Measurements from ENCODE around the gene PRKAA1. TPM values are rescaled to one million over a fixed set of nuclear protein-coding genes. Genes with fewer than 3 reads are reported as not detected.

Gene PRKAA1
- total RNA-seq, 4 donors from 2014 or later: 82.7 to 132 (median 100) TPM

DNA sequence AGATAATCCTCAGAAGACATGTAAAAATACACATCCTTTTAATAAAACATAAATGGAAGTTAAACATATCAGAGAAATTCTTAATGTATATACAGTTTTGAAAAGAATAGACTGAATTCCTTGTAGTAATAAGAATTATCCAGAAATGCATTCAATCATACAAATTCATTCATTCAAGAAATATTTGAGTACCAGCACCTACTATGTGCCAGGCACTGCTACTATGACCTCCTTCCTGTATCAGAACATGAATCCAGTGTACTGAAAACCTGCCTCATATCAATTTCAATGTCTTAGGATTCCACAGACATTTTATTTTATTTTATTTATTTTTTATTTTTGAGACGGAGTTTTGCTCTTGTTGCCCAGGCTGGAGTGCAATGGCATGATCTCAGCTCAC, 13.3 kb downstream of the PRKAA1 start:
- Histone ChIP-seq H3K36me3 (no peaks in the 10 kb centered on the region), H3K27me3 (no peaks in the 10 kb centered on the region), H3K27ac (peak overlapping the region in 2 of 4 donors; percentile 1 to 75), H3K4me1 (peaks cover 0 to 28% (median 0%) of the 10 kb centered on the region in 4 donors), H3K4me3 (no peak overlapping the region), H3K9me3 (no peaks in the 10 kb centered on the region)
- no peak for TF ChIP-seq POLR2A (IDR thresholded peaks at IDR 0.05)
- TF ChIP-seq, protein P1, sequence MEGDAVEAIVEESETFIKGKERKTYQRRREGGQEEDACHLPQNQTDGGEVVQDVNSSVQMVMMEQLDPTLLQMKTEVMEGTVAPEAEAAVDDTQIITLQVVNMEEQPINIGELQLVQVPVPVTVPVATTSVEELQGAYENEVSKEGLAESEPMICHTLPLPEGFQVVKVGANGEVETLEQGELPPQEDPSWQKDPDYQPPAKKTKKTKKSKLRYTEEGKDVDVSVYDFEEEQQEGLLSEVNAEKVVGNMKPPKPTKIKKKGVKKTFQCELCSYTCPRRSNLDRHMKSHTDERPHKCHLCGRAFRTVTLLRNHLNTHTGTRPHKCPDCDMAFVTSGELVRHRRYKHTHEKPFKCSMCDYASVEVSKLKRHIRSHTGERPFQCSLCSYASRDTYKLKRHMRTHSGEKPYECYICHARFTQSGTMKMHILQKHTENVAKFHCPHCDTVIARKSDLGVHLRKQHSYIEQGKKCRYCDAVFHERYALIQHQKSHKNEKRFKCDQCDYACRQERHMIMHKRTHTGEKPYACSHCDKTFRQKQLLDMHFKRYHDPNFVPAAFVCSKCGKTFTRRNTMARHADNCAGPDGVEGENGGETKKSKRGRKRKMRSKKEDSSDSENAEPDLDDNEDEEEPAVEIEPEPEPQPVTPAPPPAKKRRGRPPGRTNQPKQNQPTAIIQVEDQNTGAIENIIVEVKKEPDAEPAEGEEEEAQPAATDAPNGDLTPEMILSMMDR (IDR thresholded peaks at IDR 0.05): no peak
- no peak for DNase-seq

DNA sequence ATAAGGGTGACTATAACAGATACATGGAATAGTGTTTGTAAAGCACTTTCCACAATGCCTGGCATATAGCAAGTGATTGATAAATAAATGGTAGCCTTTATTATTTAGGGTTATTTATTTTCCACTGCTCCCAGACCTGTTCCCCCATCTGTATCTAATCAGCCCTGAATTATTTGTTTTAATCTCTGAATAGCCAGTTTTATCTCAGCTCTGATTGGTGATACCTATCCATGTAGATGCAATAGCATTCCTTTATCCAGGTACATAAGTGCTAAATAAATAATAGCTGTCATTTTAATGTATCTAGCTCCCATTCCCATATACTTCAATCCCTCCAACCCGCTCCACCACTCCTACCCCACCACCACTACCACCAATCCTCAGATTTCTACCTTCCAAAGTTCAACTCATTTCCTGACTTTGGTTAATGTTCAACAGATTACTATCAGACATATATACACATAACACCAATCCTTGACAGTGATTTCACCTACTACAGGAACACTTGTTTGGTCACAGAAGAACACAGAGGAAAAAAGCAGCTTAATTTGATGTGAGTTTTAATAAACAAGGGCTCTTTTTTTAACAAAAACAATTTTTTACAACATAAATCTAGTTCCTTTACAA, 14.0 kb downstream of the PRKAA1 start:
- no peak for DNase-seq
- peak in 1 of 2 donors; percentile 50 for TF ChIP-seq POLR2A (IDR thresholded peaks at IDR 0.05)
- TF ChIP-seq, protein P1 (IDR thresholded peaks at IDR 0.05): no peak
- no peaks in the 10 kb centered on the region for H3K27me3 ChIP-seq
- H3K9me3 ChIP-seq: no peaks in the 10 kb centered on the region
- peaks cover 0 to 28% (median 0%) of the 10 kb centered on the region in 4 donors for H3K4me1 ChIP-seq
- no peaks in the 10 kb centered on the region for H3K36me3 ChIP-seq
- peak overlapping the region in 1 of 4 donors; percentile 15 for H3K4me3 ChIP-seq
- peak overlapping the region in 2 of 4 donors; percentile 6 to 75 for H3K27ac ChIP-seq

DNA sequence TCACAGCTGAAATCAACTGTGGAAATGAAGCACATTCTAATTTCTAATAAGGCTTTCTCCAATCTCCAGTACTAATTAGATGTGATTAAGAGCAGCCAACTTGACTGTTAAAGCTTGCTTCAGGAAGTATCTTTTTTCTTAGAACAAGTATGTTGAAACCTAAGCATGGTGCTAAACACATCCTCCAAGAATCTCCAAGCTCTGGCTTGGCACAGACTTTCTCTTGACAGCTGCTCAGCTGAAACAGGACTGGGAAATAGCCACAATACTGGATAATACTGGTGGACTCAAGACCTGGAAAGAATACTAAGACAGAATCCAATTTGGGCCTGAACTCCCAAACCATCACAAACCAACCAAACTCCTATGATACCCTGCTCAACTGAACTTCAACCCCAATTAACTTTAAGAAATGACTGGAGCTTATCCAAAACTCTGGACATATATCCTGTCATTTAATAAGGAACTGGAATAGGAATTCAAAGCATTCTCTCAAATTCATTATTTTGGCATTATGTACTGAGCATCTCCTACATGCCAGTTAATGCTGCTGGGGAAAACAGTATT, 16.2 kb downstream of the PRKAA1 start:
- Histone ChIP-seq H3K27me3 (no peaks in the 10 kb centered on the region), H3K36me3 (peaks cover 0 to 7% (median 0%) of the 10 kb centered on the region in 3 donors), H3K4me1 (peaks cover 0 to 28% (median 0%) of the 10 kb centered on the region in 4 donors), H3K9me3 (no peaks in the 10 kb centered on the region), H3K27ac (no peak overlapping the region), H3K4me3 (no peak overlapping the region)
- DNase-seq: no peak
- TF ChIP-seq, protein P1 (IDR thresholded peaks at IDR 0.05): no peak
- TF ChIP-seq POLR2A (IDR thresholded peaks at IDR 0.05): no peak

GRCh38 chr5:40780858-40781257, 17.3 kb downstream of the PRKAA1 start:
- Histone ChIP-seq H3K4me1 (peaks cover 0 to 38% (median 0%) of the 10 kb centered on the region in 4 donors), H3K4me3 (no peak overlapping the region), H3K36me3 (peaks cover 0 to 18% (median 0%) of the 10 kb centered on the region in 3 donors), H3K9me3 (no peaks in the 10 kb centered on the region), H3K27me3 (no peaks in the 10 kb centered on the region), H3K27ac (no peak overlapping the region)
- TF ChIP-seq, protein P1 (IDR thresholded peaks at IDR 0.05): no peak
- no peak for TF ChIP-seq POLR2A (IDR thresholded peaks at IDR 0.05)
- no peak for DNase-seq

DNA sequence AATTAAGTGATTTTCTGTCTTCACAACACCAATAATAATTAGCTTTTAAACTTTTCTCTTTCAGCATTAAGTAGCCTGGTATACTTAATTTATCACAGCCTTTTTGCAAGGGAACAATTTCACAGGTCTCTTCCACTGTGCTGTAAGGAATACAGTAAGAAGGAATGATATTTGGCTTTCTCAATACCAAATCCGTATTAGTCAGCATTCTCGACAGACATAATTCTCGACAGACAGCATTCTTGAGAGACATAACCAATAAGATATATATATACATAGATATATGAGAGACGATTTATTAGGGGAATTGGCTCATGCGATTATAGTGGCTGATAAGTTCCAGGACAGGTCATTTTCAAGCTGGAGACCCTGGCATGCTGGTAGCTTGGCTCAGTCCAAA, 18.0 kb downstream of the PRKAA1 start:
- Histone ChIP-seq H3K4me3 (no peak overlapping the region), H3K4me1 (peaks cover 0 to 37% (median 0%) of the 10 kb centered on the region in 4 donors), H3K36me3 (peaks cover 0 to 24% (median 0%) of the 10 kb centered on the region in 3 donors), H3K27ac (no peak overlapping the region), H3K27me3 (no peaks in the 10 kb centered on the region), H3K9me3 (no peaks in the 10 kb centered on the region)
- no peak for DNase-seq
- no peak for TF ChIP-seq POLR2A (IDR thresholded peaks at IDR 0.05)
- TF ChIP-seq, protein P1 (IDR thresholded peaks at IDR 0.05): no peak

Data from Peyer's patch (tissue), 4 donors.